D341Med (cell line): ENCODE results near the gene STK10.

Experiments
- DNase-seq: peaks from one replicate; pipeline ENCODE4 v3.0.0; 2012; ENCODE audit warnings: low spot score

STK10 gene

GRCh38 chr5:172188893-172189692 is 1.1 kb upstream of the STK10 start:
- no peak for DNase-seq

- no peak for DNase-seq
Measured at GRCh38 chr5:172187118-172188032, 649 bp downstream of the STK10 start.

- DNase-seq, result no peak
Measured at GRCh38 chr5:172186114-172186695, 1.8 kb downstream of the STK10 start.

- no peak for DNase-seq
Measured at GRCh38 chr5:172185096-172185461, 2.9 kb downstream of the STK10 start.

GRCh38 chr5:172183881-172184280 is 4.1 kb downstream of the STK10 start:
- no peak for DNase-seq

DNA sequence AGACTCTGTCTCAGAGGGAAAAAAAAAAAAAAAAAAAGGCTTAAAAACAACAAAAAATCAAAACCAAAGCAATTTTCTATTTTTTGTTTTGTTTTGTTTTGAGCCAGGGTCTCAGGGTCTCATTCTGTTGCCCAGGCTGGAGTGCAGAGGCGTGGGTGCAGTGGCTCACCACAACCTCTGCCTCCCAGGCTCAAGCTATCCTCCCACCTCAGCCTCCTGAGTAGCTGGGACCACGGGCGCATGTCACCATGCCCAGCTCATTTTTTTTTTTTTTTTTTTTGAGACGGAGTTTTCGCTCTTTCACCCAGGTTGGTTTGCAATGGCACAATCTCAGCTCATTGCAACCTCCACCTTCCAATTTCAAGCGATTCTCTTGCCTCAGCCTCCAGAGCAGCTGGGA is 5.7 kb downstream of the STK10 start:
- DNase-seq, result no peak

GRCh38 chr5:172180936-172181335 is 7.1 kb downstream of the STK10 start:
- DNase-seq, result no peak

- DNase-seq, result no peak
Measured at GRCh38 chr5:172178991-172179989, 8.7 kb downstream of the STK10 start.

GRCh38 chr5:172178301-172178987 is 9.6 kb downstream of the STK10 start:
- DNase-seq, result no peak

DNA sequence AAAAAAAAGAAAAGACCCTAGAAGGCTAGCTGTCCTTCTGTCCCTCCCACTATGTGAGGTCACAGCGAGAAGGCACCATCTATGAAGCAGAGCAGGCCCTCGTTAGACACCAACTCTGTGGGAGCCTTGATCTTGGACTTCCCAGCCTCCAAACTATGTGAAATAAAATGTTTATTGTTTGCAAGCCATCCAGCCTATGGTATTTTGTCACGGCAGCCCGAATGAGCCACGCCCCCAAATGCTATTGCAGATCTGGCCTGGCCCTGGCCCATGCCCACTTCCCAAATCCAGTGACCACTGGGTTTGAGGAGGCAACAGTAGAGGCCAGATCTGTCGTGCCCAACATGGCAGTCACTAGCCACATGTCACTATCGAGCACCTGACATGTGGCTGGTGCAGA is 10.8 kb downstream of the STK10 start:
- DNase-seq, result no peak

DNA sequence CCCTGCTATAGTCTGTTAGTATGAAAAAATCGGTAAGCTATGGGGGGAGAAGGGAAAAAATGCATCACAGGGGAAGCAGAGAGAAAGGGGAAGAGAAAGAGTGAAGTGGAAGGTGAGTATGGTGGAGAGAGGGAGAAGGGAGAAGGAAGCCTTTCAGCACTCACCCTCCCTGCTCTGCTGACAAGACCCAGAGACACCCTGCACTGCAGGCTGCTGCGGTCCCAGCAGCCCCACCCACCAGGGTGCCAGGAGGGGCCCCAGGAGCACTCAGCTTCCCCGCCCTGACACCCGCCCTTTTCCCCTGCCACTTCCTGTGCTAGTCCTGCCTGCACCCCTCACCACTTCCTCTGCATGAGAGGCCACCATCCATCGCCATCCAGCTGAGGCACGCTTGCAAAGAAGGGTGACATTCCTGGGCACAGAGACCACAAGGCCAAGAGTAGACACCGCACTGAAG is 12.7 kb downstream of the STK10 start:
- no peak for DNase-seq

GRCh38 chr5:172173564-172174153 is 14.4 kb downstream of the STK10 start:
- DNase-seq, result no peak

GRCh38 chr5:172172912-172173563 is 15.0 kb downstream of the STK10 start:
- DNase-seq, result no peak

- no peak for DNase-seq
Measured at GRCh38 chr5:172171118-172171517, 16.9 kb downstream of the STK10 start.

GRCh38 chr5:172170251-172170701 is 17.7 kb downstream of the STK10 start:
- no peak for DNase-seq

GRCh38 chr5:172169216-172169615 is 18.8 kb downstream of the STK10 start:
- DNase-seq, result no peak

DNA sequence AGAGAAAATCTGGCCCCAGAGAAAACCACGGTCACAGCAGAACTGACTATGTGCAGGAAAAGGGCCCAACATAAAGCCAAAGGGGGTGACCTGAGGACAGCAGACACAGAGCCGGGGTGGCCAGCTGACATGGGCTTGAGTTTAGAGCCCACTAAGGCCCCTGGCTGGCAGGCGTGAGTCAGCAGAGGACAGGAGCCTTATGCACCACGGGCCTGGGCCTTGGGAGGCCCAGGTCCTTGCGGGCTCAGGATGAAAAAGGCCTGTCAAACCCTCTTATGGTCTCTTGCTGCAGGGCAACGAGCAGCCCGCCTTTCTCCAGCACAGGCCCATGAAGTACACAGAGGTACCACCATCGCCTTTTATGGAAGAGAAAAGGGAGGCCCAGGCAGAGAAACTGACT is 19.7 kb downstream of the STK10 start:
- DNase-seq, result no peak

DNA sequence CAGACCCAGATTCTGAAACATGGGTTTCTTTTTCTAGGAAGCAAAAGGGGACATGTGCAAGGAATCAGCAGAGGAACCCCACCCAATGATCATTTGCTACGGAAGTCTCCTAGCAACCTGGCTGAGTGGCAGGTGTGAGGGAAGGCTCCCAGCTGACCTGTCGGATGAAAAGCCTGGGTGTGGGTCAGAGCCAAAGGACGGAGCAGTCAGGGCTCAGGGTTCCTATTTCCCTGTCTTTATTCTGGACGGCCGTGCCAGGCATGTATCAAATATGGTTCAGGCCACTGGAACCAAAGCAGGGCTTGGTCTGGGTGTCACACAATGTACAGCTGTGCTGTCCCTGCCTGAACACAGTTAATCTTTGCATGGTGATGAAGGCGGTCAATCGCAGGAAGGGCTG is 20.1 kb downstream of the STK10 start:
- DNase-seq, result no peak

- DNase-seq, result no peak
Measured at GRCh38 chr5:172166030-172166826, 21.8 kb downstream of the STK10 start.
